HepG2 (cell line): ENCODE results near the gene RCBTB1. TPM values are rescaled to one million over a fixed set of nuclear protein-coding genes. Genes with fewer than 3 reads are reported as not detected.
A peak's percentile ranks its signal among the peaks of the same experiment; 100 is the strongest.

Source experiments
- AFF4 ChIP-seq: sonication (generic); formaldehyde crosslinking; IDR thresholded peaks from 2 replicates; pipeline ENCODE4 v1.4.0; 2020; ENCODE audit warnings: missing genetic modification reagents
- CENPT ChIP-seq: sonication (generic); formaldehyde crosslinking; IDR thresholded peaks from 2 replicates; pipeline ENCODE4 v1.8.0; 2022; ENCODE audit warnings: low read depth, mild to moderate bottlenecking, moderate library complexity, missing genetic modification reagents
- GTF2F1 ChIP-seq: fragments of 150-350 bp; IDR thresholded peaks from 2 replicates; pipeline ENCODE4 v1.6.1; 2014; ENCODE audit warnings: low read length
- HNRNPL ChIP-seq: fragments of 200-400 bp; formaldehyde crosslinking; IDR thresholded peaks from 2 replicates; pipeline ENCODE4 v1.6.1; 2017; ENCODE audit warnings: mild to moderate bottlenecking, low read depth, low read length
- KLF12 ChIP-seq: sonication (generic); formaldehyde crosslinking; IDR thresholded peaks from 2 replicates; pipeline ENCODE4 v1.4.0; 2020; ENCODE audit warnings: missing genetic modification reagents, borderline replicate concordance
- MEIS2 ChIP-seq: sonication (generic); formaldehyde crosslinking; IDR thresholded peaks from 2 replicates; pipeline ENCODE4 v1.9.0; 2021; ENCODE audit warnings: mild to moderate bottlenecking, missing genetic modification reagents
- NCOA5 ChIP-seq: sonication (generic); formaldehyde crosslinking; IDR thresholded peaks from 2 replicates; pipeline ENCODE4 v1.4.0; 2020; ENCODE audit warnings: missing genetic modification reagents
- NR0B2 ChIP-seq: sonication (generic); formaldehyde crosslinking; IDR thresholded peaks from 2 replicates; pipeline ENCODE4 v1.4.0; 2020; ENCODE audit warnings: mild to moderate bottlenecking, missing genetic modification reagents
- RARA ChIP-seq: IDR thresholded peaks from 2 replicates; pipeline ENCODE4 v1.6.1; 2016; ENCODE audit warnings: missing genetic modification reagents, missing compliant biosample characterization
- SIX1 ChIP-seq: sonication (generic); formaldehyde crosslinking; IDR thresholded peaks from 2 replicates; pipeline ENCODE4 v1.4.0; 2020; ENCODE audit warnings: missing genetic modification reagents, borderline replicate concordance
- SSRP1 ChIP-seq: IDR thresholded peaks from 2 replicates; pipeline ENCODE4 v1.6.1; 2016; ENCODE audit warnings: control low read depth
- STAG1 ChIP-seq: sonication (generic); formaldehyde crosslinking; IDR thresholded peaks from 2 replicates; pipeline ENCODE4 v1.4.0; 2020; ENCODE audit warnings: missing genetic modification reagents
- TOE1 ChIP-seq: sonication (generic); formaldehyde crosslinking; IDR thresholded peaks from 2 replicates; pipeline ENCODE4 v1.4.0; 2020; ENCODE audit warnings: mild to moderate bottlenecking, missing genetic modification reagents
- ZBTB14 ChIP-seq: sonication (generic); formaldehyde crosslinking; IDR thresholded peaks from 2 replicates; pipeline ENCODE4 v1.4.0; 2020; ENCODE audit warnings: missing genetic modification reagents
- ZBTB42 ChIP-seq: sonication (generic); formaldehyde crosslinking; IDR thresholded peaks from 2 replicates; pipeline ENCODE4 v1.5.0; 2020; ENCODE audit warnings: mild to moderate bottlenecking, missing genetic modification reagents
- ZNF276 ChIP-seq: sonication (generic); formaldehyde crosslinking; IDR thresholded peaks from 2 replicates; pipeline ENCODE4 v1.4.0; 2020; ENCODE audit warnings: mild to moderate bottlenecking, low read depth, missing genetic modification reagents
- ZNF543 ChIP-seq: sonication (generic); formaldehyde crosslinking; IDR thresholded peaks from 2 replicates; pipeline ENCODE4 v1.4.0; 2020; ENCODE audit warnings: mild to moderate bottlenecking, missing genetic modification reagents
- ZNF569 ChIP-seq: sonication (generic); formaldehyde crosslinking; IDR thresholded peaks from 2 replicates; pipeline ENCODE4 v1.5.0; 2020; ENCODE audit warnings: mild to moderate bottlenecking, missing genetic modification reagents, moderate library complexity, borderline replicate concordance
- ZNF670 ChIP-seq: sonication (generic); formaldehyde crosslinking; IDR thresholded peaks from 2 replicates; pipeline ENCODE4 v1.8.0; 2022; ENCODE audit warnings: mild to moderate bottlenecking, missing genetic modification reagents, borderline replicate concordance
- polyA plus RNA-seq, 8 experiments: library from polyadenylated mRNA; depleted of rRNA in 3 of 8; stranded (reverse) in 7 of 8; unstranded in 1 of 8; fragments of >200 nt; fragmentation: Illumina TruSeq in 4 of 8; extraction: Trizol in 4 of 8; gene quantifications; 2 replicates each; pipeline versions ENCODE4 v1.2.1 to v1.2.3, GENCODE V29; 2011 to 2016; ENCODE audit warnings: low read depth in 4 of 8, missing spikeins in 1 of 8, mixed read lengths in 1 of 8; ENCODE audit not compliant: insufficient read depth in 1 of 8
- total RNA-seq, 5 experiments: library from RNA; depleted of rRNA; stranded (reverse); fragments of >200 nt; fragmentation: Illumina TruSeq; extraction: Trizol; gene quantifications; 2 replicates each; pipeline ENCODE4 v1.2.3, GENCODE V29; 2016; ENCODE audit warnings: low read depth in 1 of 5

Gene RCBTB1
- total and polyA plus RNA-seq, 2 of the 13 experiments (the other 11 are each of a cell fraction or from before 2014, with no cell fraction given), result 13.4 to 21.6 TPM

- TF ChIP-seq ZNF569 (CRISPR knock-in tag), result no peak
- TF ChIP-seq ZNF670 (CRISPR knock-in tag), result 0 out of 2 replicates have a peak, but pooled peaks have one; percentile 56
- no peak for TF ChIP-seq ZBTB14 (CRISPR knock-in tag)
- 0 out of 2 replicates have a peak, but pooled peaks have one; percentile 26 for TF ChIP-seq ZNF276 (CRISPR knock-in tag)
- TF ChIP-seq CENPT (CRISPR knock-in tag), result no peak
- peak; percentile 32; the same call in 1 of the 2 replicates for TF ChIP-seq RARA
- no peak for TF ChIP-seq GTF2F1
- no peak for TF ChIP-seq ZBTB42
- no peak for TF ChIP-seq KLF12
- TF ChIP-seq SIX1 (CRISPR knock-in tag), result no peak
- peak; percentile 96 for TF ChIP-seq HNRNPL
- peak; percentile 69; the same call in 1 of the 2 replicates for TF ChIP-seq ZNF543 (CRISPR knock-in tag)
- TF ChIP-seq NR0B2, result no peak
- TF ChIP-seq MEIS2 (CRISPR knock-in tag), result no peak
- no peak for TF ChIP-seq NCOA5 (CRISPR knock-in tag)
- TF ChIP-seq AFF4 (CRISPR knock-in tag), result no peak
- TF ChIP-seq TOE1 (CRISPR knock-in tag), result no peak
- TF ChIP-seq SSRP1 (CRISPR knock-in tag), result no peak
- TF ChIP-seq STAG1 (CRISPR knock-in tag), result no peak
Measured at GRCh38 chr13:49625392-49626079, 40.2 kb upstream of the RCBTB1 start (continued).
